ENCODE data around the gene TMEM120B. TPM values are rescaled to one million over a fixed set of nuclear protein-coding genes. Genes with fewer than 3 reads are reported as not detected.

The TMEM120B gene
- total and polyA plus RNA-seq, 2 of the 13 experiments (the other 11 are each of a cell fraction or from before 2014, with no cell fraction given) = 7.1 to 12.9 TPM

DNA sequence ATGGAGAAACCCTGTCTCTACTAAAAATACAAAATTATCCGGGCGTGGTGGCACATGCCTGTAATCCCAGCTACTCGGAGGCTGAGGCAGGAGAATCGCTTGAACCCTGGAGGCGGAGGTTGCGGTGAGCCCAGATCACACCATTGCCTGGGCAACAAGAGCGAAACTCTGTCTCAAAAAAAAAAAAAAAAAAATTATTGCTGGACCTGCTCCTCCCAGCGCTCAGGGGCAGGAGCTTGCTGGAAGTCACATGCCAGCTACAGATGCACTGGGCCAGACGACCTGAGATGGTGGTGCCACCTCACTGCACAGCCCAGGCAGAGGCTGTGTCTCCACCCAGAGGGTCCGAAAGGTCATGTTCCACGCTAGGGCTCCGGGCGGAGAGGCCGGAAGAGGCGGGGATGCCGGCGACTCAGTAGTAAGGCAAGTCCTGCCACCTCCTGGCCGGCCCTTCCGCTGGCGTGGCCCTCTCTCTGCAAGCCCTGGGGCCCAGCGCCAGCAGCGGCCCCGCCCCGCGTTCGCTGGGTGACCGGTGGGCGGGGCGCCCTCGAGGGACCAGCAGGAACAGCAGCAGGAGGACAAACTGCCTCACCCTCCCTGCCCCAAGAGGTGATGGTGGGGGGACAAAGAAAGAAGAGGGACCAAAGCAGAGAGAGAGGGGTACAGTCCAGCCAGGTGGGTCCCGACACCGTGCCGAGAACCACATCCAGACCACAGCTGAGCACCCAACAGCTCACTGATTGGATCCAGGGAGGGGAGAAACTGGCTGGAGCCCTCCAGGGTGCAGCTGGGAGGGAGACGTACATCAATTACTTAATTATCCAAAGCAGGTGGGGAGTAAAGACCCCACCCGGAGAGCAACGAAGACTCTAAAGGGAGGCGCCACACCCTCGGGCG, 84.6 kb downstream of the TMEM120B start (continued):
- TF ChIP-seq, protein P1, sequence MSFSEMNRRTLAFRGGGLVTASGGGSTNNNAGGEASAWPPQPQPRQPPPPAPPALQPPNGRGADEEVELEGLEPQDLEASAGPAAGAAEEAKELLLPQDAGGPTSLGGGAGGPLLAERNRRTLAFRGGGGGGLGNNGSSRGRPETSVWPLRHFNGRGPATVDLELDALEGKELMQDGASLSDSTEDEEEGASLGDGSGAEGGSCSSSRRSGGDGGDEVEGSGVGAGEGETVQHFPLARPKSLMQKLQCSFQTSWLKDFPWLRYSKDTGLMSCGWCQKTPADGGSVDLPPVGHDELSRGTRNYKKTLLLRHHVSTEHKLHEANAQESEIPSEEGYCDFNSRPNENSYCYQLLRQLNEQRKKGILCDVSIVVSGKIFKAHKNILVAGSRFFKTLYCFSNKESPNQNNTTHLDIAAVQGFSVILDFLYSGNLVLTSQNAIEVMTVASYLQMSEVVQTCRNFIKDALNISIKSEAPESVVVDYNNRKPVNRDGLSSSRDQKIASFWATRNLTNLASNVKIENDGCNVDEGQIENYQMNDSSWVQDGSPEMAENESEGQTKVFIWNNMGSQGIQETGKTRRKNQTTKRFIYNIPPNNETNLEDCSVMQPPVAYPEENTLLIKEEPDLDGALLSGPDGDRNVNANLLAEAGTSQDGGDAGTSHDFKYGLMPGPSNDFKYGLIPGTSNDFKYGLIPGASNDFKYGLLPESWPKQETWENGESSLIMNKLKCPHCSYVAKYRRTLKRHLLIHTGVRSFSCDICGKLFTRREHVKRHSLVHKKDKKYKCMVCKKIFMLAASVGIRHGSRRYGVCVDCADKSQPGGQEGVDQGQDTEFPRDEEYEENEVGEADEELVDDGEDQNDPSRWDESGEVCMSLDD (CRISPR knock-in tag; IDR thresholded peaks at IDR 0.05; ENCODE audit: borderline replicate concordance) = no peak
- TF ChIP-seq FOSL2 (CRISPR knock-in tag; IDR thresholded peaks at IDR 0.05) (peak; percentile 67), KDM2A (CRISPR knock-in tag; IDR thresholded peaks at IDR 0.05; ENCODE audit: borderline replicate concordance, low read depth) (peak; percentile 92), PCBP2 (optimal IDR thresholded peaks at IDR 0.05; ENCODE audit: low read depth, low read length, poor library complexity, severe bottlenecking) (no peak), JUN (CRISPR knock-in tag; IDR thresholded peaks at IDR 0.05) (0 out of 2 replicates have a peak, but pooled peaks have one; percentile 27), ARNTL (CRISPR knock-in tag; IDR thresholded peaks at IDR 0.05) (peak; percentile 88), ZNF256 (CRISPR knock-in tag; conservative IDR thresholded peaks at IDR 0.05) (peak; percentile 8; the same call in 1 of the 2 replicates), PRPF4 (IDR thresholded peaks at IDR 0.05; ENCODE audit: low read depth, low read length, poor library complexity, severe bottlenecking) (no peak), ZNF619 (CRISPR knock-in tag; IDR thresholded peaks at IDR 0.05) (no peak), SPEN (CRISPR knock-in tag; IDR thresholded peaks at IDR 0.05; ENCODE audit: low read depth) (peak; percentile 90), ZC3H13 (CRISPR knock-in tag; IDR thresholded peaks at IDR 0.05) (no peak), MYNN (CRISPR knock-in tag; IDR thresholded peaks at IDR 0.05; ENCODE audit: low read depth) (no peak), CEBPG (CRISPR knock-in tag; IDR thresholded peaks at IDR 0.05) (peak; percentile 71), HNRNPL (IDR thresholded peaks at IDR 0.05; ENCODE audit: low read depth, low read length) (peak; percentile 98), CREB1 (IDR thresholded peaks at IDR 0.05) (peak; percentile 60), CREB1 (CRISPR knock-in tag; IDR thresholded peaks at IDR 0.05) (no peak), ZNF451 (CRISPR knock-in tag; IDR thresholded peaks at IDR 0.05) (no peak)
- TF ChIP-seq, protein P2, sequence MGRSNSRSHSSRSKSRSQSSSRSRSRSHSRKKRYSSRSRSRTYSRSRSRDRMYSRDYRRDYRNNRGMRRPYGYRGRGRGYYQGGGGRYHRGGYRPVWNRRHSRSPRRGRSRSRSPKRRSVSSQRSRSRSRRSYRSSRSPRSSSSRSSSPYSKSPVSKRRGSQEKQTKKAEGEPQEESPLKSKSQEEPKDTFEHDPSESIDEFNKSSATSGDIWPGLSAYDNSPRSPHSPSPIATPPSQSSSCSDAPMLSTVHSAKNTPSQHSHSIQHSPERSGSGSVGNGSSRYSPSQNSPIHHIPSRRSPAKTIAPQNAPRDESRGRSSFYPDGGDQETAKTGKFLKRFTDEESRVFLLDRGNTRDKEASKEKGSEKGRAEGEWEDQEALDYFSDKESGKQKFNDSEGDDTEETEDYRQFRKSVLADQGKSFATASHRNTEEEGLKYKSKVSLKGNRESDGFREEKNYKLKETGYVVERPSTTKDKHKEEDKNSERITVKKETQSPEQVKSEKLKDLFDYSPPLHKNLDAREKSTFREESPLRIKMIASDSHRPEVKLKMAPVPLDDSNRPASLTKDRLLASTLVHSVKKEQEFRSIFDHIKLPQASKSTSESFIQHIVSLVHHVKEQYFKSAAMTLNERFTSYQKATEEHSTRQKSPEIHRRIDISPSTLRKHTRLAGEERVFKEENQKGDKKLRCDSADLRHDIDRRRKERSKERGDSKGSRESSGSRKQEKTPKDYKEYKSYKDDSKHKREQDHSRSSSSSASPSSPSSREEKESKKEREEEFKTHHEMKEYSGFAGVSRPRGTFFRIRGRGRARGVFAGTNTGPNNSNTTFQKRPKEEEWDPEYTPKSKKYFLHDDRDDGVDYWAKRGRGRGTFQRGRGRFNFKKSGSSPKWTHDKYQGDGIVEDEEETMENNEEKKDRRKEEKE (IDR thresholded peaks at IDR 0.05) = no peak
- TF ChIP-seq, protein P3, sequence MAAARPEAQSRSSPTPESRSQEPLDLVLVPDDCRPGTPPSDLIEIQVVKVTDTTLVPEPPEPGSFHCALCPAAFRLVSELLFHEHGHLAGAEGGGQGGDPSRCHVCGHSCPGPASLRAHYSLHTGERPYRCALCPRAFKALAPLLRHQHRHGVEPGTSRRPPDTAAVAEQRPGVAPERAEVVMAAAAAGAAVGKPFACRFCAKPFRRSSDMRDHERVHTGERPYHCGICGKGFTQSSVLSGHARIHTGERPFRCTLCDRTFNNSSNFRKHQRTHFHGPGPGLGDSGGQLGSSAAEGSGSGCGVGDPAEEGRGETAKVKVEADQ (CRISPR knock-in tag; IDR thresholded peaks at IDR 0.05; ENCODE audit: borderline replicate concordance) = 0 out of 2 replicates have a peak, but pooled peaks have one; percentile 39
- TF ChIP-seq, protein P4, sequence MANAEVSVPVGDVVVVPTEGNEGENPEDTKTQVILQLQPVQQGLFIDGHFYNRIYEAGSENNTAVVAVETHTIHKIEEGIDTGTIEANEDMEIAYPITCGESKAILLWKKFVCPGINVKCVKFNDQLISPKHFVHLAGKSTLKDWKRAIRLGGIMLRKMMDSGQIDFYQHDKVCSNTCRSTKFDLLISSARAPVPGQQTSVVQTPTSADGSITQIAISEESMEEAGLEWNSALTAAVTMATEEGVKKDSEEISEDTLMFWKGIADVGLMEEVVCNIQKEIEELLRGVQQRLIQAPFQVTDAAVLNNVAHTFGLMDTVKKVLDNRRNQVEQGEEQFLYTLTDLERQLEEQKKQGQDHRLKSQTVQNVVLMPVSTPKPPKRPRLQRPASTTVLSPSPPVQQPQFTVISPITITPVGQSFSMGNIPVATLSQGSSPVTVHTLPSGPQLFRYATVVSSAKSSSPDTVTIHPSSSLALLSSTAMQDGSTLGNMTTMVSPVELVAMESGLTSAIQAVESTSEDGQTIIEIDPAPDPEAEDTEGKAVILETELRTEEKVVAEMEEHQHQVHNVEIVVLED (CRISPR knock-in tag; IDR thresholded peaks at IDR 0.05; ENCODE audit: borderline replicate concordance) = peak; percentile 71
